ENCODE data around the gene KCND3. TPM values are rescaled to one million over a fixed set of nuclear protein-coding genes. Genes with fewer than 3 reads are reported as not detected.

KCND3 gene
- total RNA-seq, 4 donors from 2014 or later: 2.4 to 6.0 (median 3.9) TPM

GRCh38 chr1:111880881-111881837 is 108.3 kb downstream of the KCND3 start:
- intact Hi-C loops (cut with DNase I): no loop called here
- 13 to 20% methylated on average over 16 to 17 of the region's 17 CpGs for WGBS, 2 donors
- no peak for DNase-seq
- H3K4me1 ChIP-seq: peaks cover 0 to 23% (median 12%) of the 10 kb centered on the region in 3 donors
- peak overlapping the region in 1 of 4 donors; percentile 4 for H3K4me3 ChIP-seq
- TF ChIP-seq POLR2A (IDR thresholded peaks at IDR 0.05) (no peak), CTCF (IDR thresholded peaks at IDR 0.05) (no peak)
- H3K27ac ChIP-seq: no peak overlapping the region
- H3K36me3 ChIP-seq: no peaks in the 10 kb centered on the region
- no peaks in the 10 kb centered on the region for H3K9me3 ChIP-seq
- H3K27me3 ChIP-seq: peaks cover 0 to 10% (median 0%) of the 10 kb centered on the region in 4 donors

GRCh38 chr1:111879081-111879480 is 110.4 kb downstream of the KCND3 start:
- peaks cover 0 to 12% (median 0%) of the 10 kb centered on the region in 4 donors for H3K27me3 ChIP-seq
- no peak overlapping the region for H3K27ac ChIP-seq
- peaks cover 0 to 23% (median 12%) of the 10 kb centered on the region in 3 donors for H3K4me1 ChIP-seq
- DNase-seq: no peak
- no peaks in the 10 kb centered on the region for H3K9me3 ChIP-seq
- no peaks in the 10 kb centered on the region for H3K36me3 ChIP-seq
- TF ChIP-seq POLR2A (IDR thresholded peaks at IDR 0.05): no peak
- TF ChIP-seq CTCF (IDR thresholded peaks at IDR 0.05): no peak
- no peak overlapping the region for H3K4me3 ChIP-seq
- WGBS, 2 donors: 34 to 38% methylated on average over 4 of the region's 4 CpGs
- intact Hi-C loops (cut with DNase I): no loop called here

GRCh38 chr1:111878649-111879048 is 110.8 kb downstream of the KCND3 start:
- no peak overlapping the region for H3K27ac ChIP-seq
- H3K27me3 ChIP-seq: peaks cover 0 to 14% (median 0%) of the 10 kb centered on the region in 4 donors
- 13 to 18% methylated on average over 1 of the region's 1 CpG for WGBS, 2 donors
- DNase-seq: no peak
- H3K36me3 ChIP-seq: no peaks in the 10 kb centered on the region
- H3K4me1 ChIP-seq: peaks cover 0 to 23% (median 12%) of the 10 kb centered on the region in 3 donors
- H3K4me3 ChIP-seq: no peak overlapping the region
- intact Hi-C loops (cut with DNase I): no loop called here
- no peaks in the 10 kb centered on the region for H3K9me3 ChIP-seq
- TF ChIP-seq CTCF (IDR thresholded peaks at IDR 0.05): no peak
- TF ChIP-seq POLR2A (IDR thresholded peaks at IDR 0.05): no peak

GRCh38 chr1:111878091-111878490 is 111.4 kb downstream of the KCND3 start:
- no peak overlapping the region for H3K27ac ChIP-seq
- no peak overlapping the region for H3K4me3 ChIP-seq
- WGBS, 2 donors: 80 to 84% methylated on average over 5 of the region's 7 CpGs
- H3K36me3 ChIP-seq: no peaks in the 10 kb centered on the region
- no peak for DNase-seq
- H3K9me3 ChIP-seq: no peaks in the 10 kb centered on the region
- TF ChIP-seq POLR2A (IDR thresholded peaks at IDR 0.05): no peak
- no peak for TF ChIP-seq CTCF (IDR thresholded peaks at IDR 0.05)
- intact Hi-C loops (cut with DNase I): no loop called here
- H3K4me1 ChIP-seq: peaks cover 0 to 23% (median 12%) of the 10 kb centered on the region in 3 donors
- peaks cover 0 to 14% (median 0%) of the 10 kb centered on the region in 4 donors for H3K27me3 ChIP-seq

- WGBS, 2 donors: 95% methylated on average over 3 of the region's 3 CpGs; no CpG with 5 or more reads in 1 of the 2 donors
- no peak for TF ChIP-seq CTCF (IDR thresholded peaks at IDR 0.05)
- no peak for TF ChIP-seq POLR2A (IDR thresholded peaks at IDR 0.05)
- Histone ChIP-seq H3K4me3 (no peak overlapping the region), H3K27me3 (peaks cover 0 to 12% (median 0%) of the 10 kb centered on the region in 4 donors), H3K27ac (no peak overlapping the region), H3K4me1 (peaks cover 0 to 12% (median 10%) of the 10 kb centered on the region in 3 donors), H3K36me3 (no peaks in the 10 kb centered on the region), H3K9me3 (no peaks in the 10 kb centered on the region)
- no peak for DNase-seq
- intact Hi-C loops (cut with DNase I): no loop called here
Measured at GRCh38 chr1:111876631-111877030, 112.8 kb downstream of the KCND3 start.
